OCI-LY3 (cell line): ENCODE data around the gene THRB.

Experiments
- H2AFZ ChIP-seq: fragments of 200-600, 300-600 bp; shearing (Covaris generic); 2 replicates; pipeline ENCODE4 v1.6.0; 2014; ENCODE audit warnings: antibody characterized with exemption, low read depth, low read length
- H3K27ac ChIP-seq: fragments of 200-600, 300-600 bp; sonication (generic); 2 replicates; pipeline ENCODE4 v1.5.1; 2014; ENCODE audit warnings: mild to moderate bottlenecking, low read length, moderate library complexity, mixed read lengths
- H3K27me3 ChIP-seq: fragments of 200-600, 300-600 bp; sonication (generic); 2 replicates; pipeline ENCODE4 v1.6.1; 2014; ENCODE audit warnings: low read depth, low read length, mixed read lengths
- H3K36me3 ChIP-seq: fragments of 200-600, 300-600 bp; sonication (generic); replicated peaks from 2 replicates; pipeline ENCODE3; 2014; ENCODE audit warnings: low read depth, low read length, mixed read lengths
- H3K4me1 ChIP-seq: fragments of 300-600, 200-600 bp; sonication (generic); 2 replicates; pipeline ENCODE4 v1.6.1; 2014; ENCODE audit warnings: low read length, mixed read lengths
- H3K4me2 ChIP-seq: fragments of 200-600, 300-600 bp; sonication (generic); 2 replicates; pipeline ENCODE4 v1.6.1; 2014; ENCODE audit warnings: low read length, mixed read lengths
- H3K4me3 ChIP-seq: fragments of 300-600, 200-600 bp; sonication (generic); 2 replicates; pipeline ENCODE4 v1.5.1; 2014; ENCODE audit warnings: antibody characterized with exemption, mild to moderate bottlenecking, low read length, moderate library complexity
- H3K79me2 ChIP-seq: fragments of 300-600, 200-600 bp; shearing (Covaris generic); 2 replicates; pipeline ENCODE4 v1.6.1; 2014; ENCODE audit warnings: mild to moderate bottlenecking, low read length, mixed read lengths
- H3K9ac ChIP-seq: fragments of 300-600, 200-600 bp; shearing (Covaris generic); 2 replicates; pipeline ENCODE4 v1.6.0; 2014; ENCODE audit warnings: mild to moderate bottlenecking, low read length, moderate library complexity
- H3K9me3 ChIP-seq: fragments of 200-600, 300-600 bp; shearing (Covaris generic); 2 replicates; pipeline ENCODE4 v1.6.1; 2014; ENCODE audit warnings: low read length, mixed read lengths; ENCODE audit not compliant: insufficient read depth
- H4K20me1 ChIP-seq: fragments of 200-600, 300-600 bp; sonication (generic); 2 replicates; pipeline ENCODE4 v1.6.1; 2016; ENCODE audit warnings: low read length, mixed read lengths; ENCODE audit not compliant: insufficient read depth
- CTCF ChIP-seq: fragments of 200-600, 300-600 bp; sonication (generic); IDR thresholded peaks from 2 replicates; pipeline ENCODE4 v1.5.1; 2014; ENCODE audit warnings: antibody characterized with exemption, low read length, low read depth
- EZH2phosphoT487 ChIP-seq: fragments of 200-600 bp; shearing (Covaris generic); IDR thresholded peaks from 2 replicates; pipeline ENCODE4 v1.6.1; 2018; ENCODE audit warnings: antibody characterized with exemption, mixed run types, low read depth

The THRB gene

GRCh38 chr3:24355806-24356205, 138.8 kb downstream of the THRB start:
- 0 out of 2 replicates have a peak, but pooled peaks cover 5% of the 10 kb centered on the region for H3K27me3 ChIP-seq
- H3K79me2 ChIP-seq = no peaks in the 10 kb centered on the region
- peaks cover 4% of the 10 kb centered on the region; the same call in 1 of the 2 replicates for H3K4me1 ChIP-seq
- H3K9ac ChIP-seq = no peak overlapping the region
- TF ChIP-seq EZH2phosphoT487 (no peak), CTCF (no peak)
- H3K27ac ChIP-seq = no peak overlapping the region
- H3K36me3 ChIP-seq = no peaks in the 10 kb centered on the region
- no peak overlapping the region for H2AFZ ChIP-seq
- no peak overlapping the region for H3K4me2 ChIP-seq
- H3K9me3 ChIP-seq = no peaks in the 10 kb centered on the region
- H3K4me3 ChIP-seq = no peak overlapping the region
- H4K20me1 ChIP-seq = no peaks in the 10 kb centered on the region

GRCh38 chr3:24354230-24354629, 140.4 kb downstream of the THRB start:
- H3K27me3 ChIP-seq = 0 out of 2 replicates have a peak, but pooled peaks cover 5% of the 10 kb centered on the region
- no peaks in the 10 kb centered on the region for H3K36me3 ChIP-seq
- no peaks in the 10 kb centered on the region for H4K20me1 ChIP-seq
- no peaks in the 10 kb centered on the region for H3K9me3 ChIP-seq
- peaks cover 4% of the 10 kb centered on the region; the same call in 1 of the 2 replicates for H3K4me1 ChIP-seq
- H3K27ac ChIP-seq = no peak overlapping the region
- no peak overlapping the region for H2AFZ ChIP-seq
- no peak overlapping the region for H3K4me3 ChIP-seq
- TF ChIP-seq EZH2phosphoT487 (no peak), CTCF (no peak)
- H3K9ac ChIP-seq = no peak overlapping the region
- H3K4me2 ChIP-seq = no peak overlapping the region
- no peaks in the 10 kb centered on the region for H3K79me2 ChIP-seq

GRCh38 chr3:24352893-24353553, 141.6 kb downstream of the THRB start:
- Histone ChIP-seq H4K20me1 (no peaks in the 10 kb centered on the region), H3K9ac (no peak overlapping the region), H3K27ac (no peak overlapping the region), H3K36me3 (no peaks in the 10 kb centered on the region), H3K27me3 (0 out of 2 replicates have a peak, but pooled peaks cover 5% of the 10 kb centered on the region), H2AFZ (no peak overlapping the region), H3K9me3 (no peaks in the 10 kb centered on the region), H3K79me2 (no peaks in the 10 kb centered on the region), H3K4me1 (peaks cover 4% of the 10 kb centered on the region; the same call in 1 of the 2 replicates), H3K4me2 (no peak overlapping the region), H3K4me3 (no peak overlapping the region)
- no peak for TF ChIP-seq EZH2phosphoT487

GRCh38 chr3:24351779-24352469, 142.7 kb downstream of the THRB start:
- H3K9ac ChIP-seq = no peak overlapping the region
- peaks cover 4% of the 10 kb centered on the region; the same call in 1 of the 2 replicates for H3K4me1 ChIP-seq
- TF ChIP-seq CTCF (no peak), EZH2phosphoT487 (no peak)
- no peak overlapping the region for H3K4me3 ChIP-seq
- H4K20me1 ChIP-seq = no peaks in the 10 kb centered on the region
- no peak overlapping the region for H3K27ac ChIP-seq
- no peak overlapping the region for H2AFZ ChIP-seq
- no peaks in the 10 kb centered on the region for H3K9me3 ChIP-seq
- H3K27me3 ChIP-seq = 0 out of 2 replicates have a peak, but pooled peaks cover 5% of the 10 kb centered on the region
- H3K79me2 ChIP-seq = no peaks in the 10 kb centered on the region
- no peaks in the 10 kb centered on the region for H3K36me3 ChIP-seq
- no peak overlapping the region for H3K4me2 ChIP-seq
